ENCODE results near the gene RUBCNL.
"Not testable (repeated sequence)": the region's sequence is repeated elsewhere in the genome, so short reads cannot be mapped to it uniquely, and the experiment has no call there.

RUBCNL gene

GRCh38 chr13:46387064-46387851, at the start of gene RUBCNL:
TSS of gene RUBCNL (minus strand) at chr13:46387252. CDS start at chr13:46372475, 14,777 bp downstream.
- DNase-seq (ENCODE audit: low read depth): no peak

GRCh38 chr13:46429558-46429957, 42.5 kb upstream of the RUBCNL start:
- DNase-seq (ENCODE audit: low read depth): not testable (repeated sequence)

GRCh38 chr13:46405457-46405856, 18.4 kb upstream of the RUBCNL start:
- DNase-seq (ENCODE audit: low read depth): no peak

- no peak for DNase-seq (ENCODE audit: low read depth)
Measured at GRCh38 chr13:46404733-46405100, 17.7 kb upstream of the RUBCNL start.

- no peak for DNase-seq (ENCODE audit: low read depth)
Measured at GRCh38 chr13:46403851-46404732, 17.0 kb upstream of the RUBCNL start.

- no peak for DNase-seq (ENCODE audit: low read depth)
Measured at GRCh38 chr13:46402178-46402577, 15.1 kb upstream of the RUBCNL start.

- DNase-seq (ENCODE audit: low read depth): no peak
Measured at GRCh38 chr13:46401432-46401831, 14.4 kb upstream of the RUBCNL start.

GRCh38 chr13:46396341-46396740, 9.3 kb upstream of the RUBCNL start:
- DNase-seq (ENCODE audit: low read depth): no peak

- no peak for DNase-seq (ENCODE audit: low read depth)
Measured at GRCh38 chr13:46392967-46393366, 5.9 kb upstream of the RUBCNL start.

GRCh38 chr13:46389457-46390451, 2.7 kb upstream of the RUBCNL start:
- no peak for DNase-seq (ENCODE audit: low read depth)

GRCh38 chr13:46388846-46389245, 1.8 kb upstream of the RUBCNL start:
- DNase-seq (ENCODE audit: low read depth): no peak

GRCh38 chr13:46388308-46388707, 1.3 kb upstream of the RUBCNL start:
- no peak for DNase-seq (ENCODE audit: low read depth)

GRCh38 chr13:46386392-46387063, 524 bp downstream of the RUBCNL start:
- no peak for DNase-seq (ENCODE audit: low read depth)

GRCh38 chr13:46385946-46386345, 1.1 kb downstream of the RUBCNL start:
- DNase-seq (ENCODE audit: low read depth): no peak

- no peak for DNase-seq (ENCODE audit: low read depth)
Measured at GRCh38 chr13:46383383-46383782, 3.7 kb downstream of the RUBCNL start.

GRCh38 chr13:46382224-46382623, 4.8 kb downstream of the RUBCNL start:
- no peak for DNase-seq (ENCODE audit: low read depth)

- DNase-seq (ENCODE audit: low read depth): no peak
Measured at GRCh38 chr13:46380242-46380641, 6.8 kb downstream of the RUBCNL start.

- DNase-seq (ENCODE audit: low read depth): no peak
Measured at GRCh38 chr13:46379611-46380010, 7.4 kb downstream of the RUBCNL start.

- DNase-seq (ENCODE audit: low read depth): no peak
Measured at GRCh38 chr13:46378411-46378810, 8.6 kb downstream of the RUBCNL start.

- no peak for DNase-seq (ENCODE audit: low read depth)
Measured at GRCh38 chr13:46377554-46377953, 9.5 kb downstream of the RUBCNL start.

- DNase-seq (ENCODE audit: low read depth): no peak
Measured at GRCh38 chr13:46374710-46375109, 12.3 kb downstream of the RUBCNL start.

All from CMK (cell line).